HG02610 (cell line): Measurements from ENCODE around the gene GATAD2B.

Source experiments
- ATAC-seq: cut with Tn5 transposase; IDR thresholded peaks from one replicate; pipeline ENCODE4 v1.9.1; 2021; ENCODE audit warnings: mild to moderate bottlenecking, moderate library complexity; ENCODE audit not compliant: unreplicated experiment

The GATAD2B gene

GRCh38 chr1:153953859-153954365, 31.1 kb upstream of the GATAD2B start:
- no peak for ATAC-seq

DNA sequence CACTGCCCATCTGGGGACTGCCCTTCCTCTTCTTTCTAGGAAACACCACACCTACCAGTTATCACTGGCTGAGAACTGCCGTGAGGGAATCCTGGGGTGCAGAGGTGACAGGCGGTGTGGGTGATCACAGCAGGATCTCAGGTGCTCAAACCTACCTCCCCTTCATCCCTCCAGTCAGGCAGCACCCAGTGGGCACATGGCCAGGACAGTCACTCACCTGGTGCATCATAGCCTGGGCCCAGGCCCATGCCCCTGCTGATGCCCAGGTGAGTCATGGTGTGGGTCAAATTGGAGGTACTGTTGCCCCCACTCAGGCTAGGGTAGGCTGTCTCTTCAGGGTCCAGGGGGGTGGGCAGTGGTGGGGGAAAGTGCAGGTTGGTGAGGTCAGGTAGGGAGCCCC, 29.0 kb upstream of the GATAD2B start:
- no peak for ATAC-seq

DNA sequence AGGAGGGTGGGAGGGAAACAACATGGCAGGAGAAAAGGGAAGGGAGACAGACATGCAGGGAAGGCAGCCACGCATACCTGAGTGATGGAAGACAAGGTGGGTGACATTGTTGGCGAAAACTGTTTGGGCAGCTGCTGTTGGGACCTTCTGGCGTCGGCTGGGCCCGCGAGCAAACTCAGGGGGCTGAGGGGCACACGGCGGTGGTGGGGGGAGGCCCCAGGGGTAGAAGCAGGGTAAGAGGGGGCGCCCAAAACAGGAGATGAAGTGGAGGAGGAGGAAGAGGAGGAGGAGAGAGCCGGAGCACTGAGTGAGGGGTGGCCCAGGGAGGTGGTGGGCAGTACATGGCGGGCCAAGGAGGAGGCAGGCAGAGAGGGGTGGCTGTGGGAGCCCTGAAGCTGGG, 28.4 kb upstream of the GATAD2B start:
- ATAC-seq, result no peak

DNA sequence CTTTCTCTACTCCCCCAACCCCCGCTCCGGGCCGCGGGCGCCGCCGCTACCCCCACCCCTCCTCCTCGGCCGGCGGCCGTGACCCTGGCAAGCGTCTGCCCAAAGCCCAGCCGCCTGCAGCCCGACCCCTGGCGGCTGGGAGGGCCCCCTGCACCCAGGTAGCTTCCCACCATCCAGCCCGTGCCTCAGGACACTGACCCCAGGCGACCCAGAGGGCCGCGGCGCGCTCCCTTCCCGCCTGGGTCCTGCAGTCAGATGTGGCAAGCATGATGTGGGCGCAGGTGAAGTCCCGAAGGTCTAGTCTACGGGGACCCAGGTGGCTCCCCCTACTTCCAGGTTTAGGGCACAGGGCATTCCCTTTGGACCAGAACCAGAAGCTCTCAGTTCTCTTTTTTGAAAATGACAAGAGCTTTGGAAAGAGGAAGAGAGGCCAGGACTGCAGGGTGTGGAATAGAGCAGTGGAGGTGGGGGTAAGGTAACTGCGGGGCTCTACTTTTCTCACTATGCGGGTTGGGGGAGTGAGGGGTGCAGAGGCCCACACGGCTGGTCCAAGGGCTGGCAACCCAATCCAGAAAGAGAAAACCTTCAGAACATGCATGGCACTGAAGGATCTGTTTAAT, 24.0 kb upstream of the GATAD2B start, which contains the start of gene DENND4B:
TSS of gene DENND4B (minus strand) at position 97 of the 620 bp plus-strand sequence. CDS start 2,344 bp downstream, outside the sequence.
- ATAC-seq, result peak; percentile 61

DNA sequence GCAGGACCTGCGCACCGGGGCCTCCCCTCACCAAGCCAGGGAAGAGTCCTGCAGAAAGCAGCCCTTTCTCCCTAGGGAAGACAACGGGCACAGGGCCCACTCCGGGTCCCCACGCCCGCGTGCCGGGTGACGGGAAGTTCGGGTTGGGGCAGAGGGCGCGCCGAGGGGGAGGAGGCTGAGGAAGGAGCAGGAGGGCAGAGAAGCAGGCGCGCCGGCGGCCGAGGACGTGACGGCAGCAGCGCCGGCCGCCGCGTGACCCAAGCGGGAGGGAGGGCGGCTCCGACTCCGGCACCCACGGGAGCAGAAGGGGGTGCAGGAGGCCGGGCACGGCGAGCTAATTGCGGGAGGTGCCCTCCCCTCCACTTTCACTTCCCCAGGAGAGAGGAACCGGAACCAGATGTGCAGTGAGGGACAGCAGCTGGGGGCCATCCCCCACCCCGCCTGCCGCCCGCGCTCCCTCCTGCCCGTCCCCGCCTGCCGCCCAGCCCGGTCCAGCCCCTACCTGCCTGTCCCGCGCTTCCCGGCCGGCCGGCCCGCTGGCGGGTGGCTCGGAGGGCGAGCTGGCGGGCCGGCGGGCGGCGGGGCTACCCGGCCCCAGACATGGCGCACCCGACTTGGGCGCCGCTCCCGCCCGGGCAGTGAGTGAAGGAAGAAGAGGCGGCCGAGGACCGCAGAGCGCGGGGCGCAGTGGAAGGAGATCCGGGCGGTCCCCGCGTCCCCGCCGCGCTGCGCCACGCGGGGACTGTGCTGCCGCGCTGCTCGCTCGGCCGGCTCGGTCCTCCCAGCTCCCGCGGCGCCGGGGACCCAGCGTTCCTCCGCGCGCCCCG, 23.2 kb upstream of the GATAD2B start:
- peak; percentile 67 for ATAC-seq

- ATAC-seq, result peak; percentile 23
Observed at GRCh38 chr1:153945131-153945794, 22.5 kb upstream of the GATAD2B start.

GRCh38 chr1:153944827-153945117, 22.0 kb upstream of the GATAD2B start:
- no peak for ATAC-seq

DNA sequence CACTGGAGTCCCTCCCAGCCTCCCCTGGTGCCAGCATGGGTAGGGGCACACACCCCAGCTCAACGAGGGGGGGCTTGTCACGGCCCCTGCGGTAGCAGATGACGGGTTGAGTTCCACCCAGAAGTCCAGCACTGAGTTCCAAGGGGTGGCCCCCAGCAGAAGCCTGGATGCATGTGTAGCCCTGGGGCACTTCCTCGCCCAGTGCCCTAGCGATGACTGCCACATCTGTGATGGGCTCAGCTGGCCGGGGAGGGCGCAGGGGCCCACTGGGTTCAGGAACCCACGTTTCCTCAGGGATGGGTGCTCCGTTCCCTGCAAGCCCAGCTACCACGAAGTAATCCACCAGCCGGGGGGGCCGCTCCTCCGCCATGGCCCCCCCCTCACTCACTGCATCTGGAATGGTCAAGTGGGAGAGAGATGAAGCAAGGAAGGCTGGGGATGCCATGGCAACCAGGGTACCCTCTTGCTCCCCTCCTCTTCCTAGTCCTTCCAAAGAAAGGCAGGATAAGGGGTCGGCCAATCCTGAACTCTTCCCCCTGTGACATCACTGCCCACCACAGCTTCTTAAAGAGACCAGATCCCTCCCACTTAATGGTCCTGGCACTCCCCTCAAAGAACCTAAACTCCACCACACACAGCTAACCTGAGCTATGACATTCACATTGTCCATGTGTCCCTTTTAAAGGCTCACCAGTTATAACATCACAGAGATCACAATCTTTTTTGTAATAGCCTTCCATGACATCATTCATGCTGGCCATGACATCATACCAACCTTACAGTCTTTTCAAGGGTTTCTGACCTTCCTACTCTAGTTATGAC, 21.4 kb upstream of the GATAD2B start:
- no peak for ATAC-seq

DNA sequence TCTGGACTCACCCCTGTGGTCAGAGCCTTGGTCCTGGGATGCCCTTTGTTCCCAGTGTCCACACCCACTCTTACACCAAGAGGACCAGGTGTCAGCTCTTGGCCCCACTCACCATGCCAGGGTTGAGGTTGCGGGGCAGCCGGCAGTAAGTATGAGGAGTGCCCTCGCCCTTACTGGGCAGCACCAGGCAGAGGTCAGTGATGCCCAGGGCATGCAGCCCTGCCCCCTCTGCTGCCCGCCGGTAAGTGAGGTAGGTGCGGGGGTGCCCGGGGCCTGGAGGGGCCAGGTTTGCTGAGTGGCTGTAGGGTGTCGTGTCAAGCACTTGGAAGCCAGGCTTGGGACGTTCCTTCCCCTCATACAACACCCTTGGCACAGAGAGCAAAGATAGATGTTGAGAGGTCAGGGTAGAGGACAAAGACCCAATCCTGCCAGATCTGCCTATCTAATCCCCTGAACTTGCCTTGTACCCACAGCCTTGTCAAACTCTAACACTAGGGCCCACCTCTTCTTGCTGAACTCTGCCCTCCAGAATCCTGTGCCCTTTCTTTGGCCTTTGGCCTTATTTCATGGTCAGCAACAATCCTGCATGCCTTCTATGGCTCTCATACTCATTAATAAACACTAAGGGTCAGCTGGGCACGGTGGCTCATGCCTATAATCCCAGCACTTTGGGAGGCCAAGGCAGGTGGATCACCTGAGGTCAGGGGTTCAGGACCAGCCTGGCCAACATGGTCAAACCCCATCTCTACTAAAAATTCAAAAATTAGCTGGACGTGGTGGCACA, 20.2 kb upstream of the GATAD2B start:
- no peak for ATAC-seq

DNA sequence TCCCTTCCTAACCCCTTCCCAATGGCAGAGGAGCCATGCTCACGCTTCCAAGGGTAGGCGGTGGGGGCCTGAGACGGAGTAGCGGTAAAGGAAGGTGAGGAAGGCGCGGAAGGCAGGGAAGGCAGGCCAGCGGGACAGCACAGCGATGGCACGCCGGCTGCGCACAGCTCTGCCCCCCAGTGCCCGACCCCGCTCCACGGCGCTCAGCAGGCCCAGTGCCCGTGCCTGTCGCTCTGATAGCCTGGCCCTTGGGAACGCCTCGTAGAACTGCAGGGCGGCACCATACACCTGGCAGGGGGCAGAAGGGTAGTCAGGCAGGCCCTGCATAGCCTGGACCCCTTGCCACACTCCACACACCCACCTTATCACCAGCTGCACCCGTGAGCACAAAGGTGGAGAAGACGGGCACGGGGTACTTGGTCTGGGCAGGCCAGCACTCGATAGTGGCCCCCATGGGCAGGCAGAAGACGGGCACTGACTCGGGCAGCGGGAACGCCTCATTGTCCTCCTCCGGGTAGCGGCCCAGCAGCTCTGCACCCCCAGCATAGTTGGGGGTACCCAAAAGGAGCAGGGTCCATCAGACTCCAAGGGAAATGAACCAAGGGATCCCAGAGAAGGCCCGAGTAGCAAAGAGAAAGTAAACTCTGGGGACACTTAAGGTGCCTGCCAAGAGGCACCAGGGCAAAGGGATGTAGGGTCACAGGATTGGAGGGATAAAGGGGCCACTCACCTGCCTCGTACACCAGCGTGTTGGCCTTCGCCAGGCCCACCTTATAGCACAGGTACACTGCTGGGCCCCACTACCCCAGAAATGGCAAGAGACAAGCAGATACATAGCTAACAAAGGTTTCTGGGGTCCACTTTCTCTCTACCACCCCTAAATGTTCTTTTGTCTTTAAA, 19.3 kb upstream of the GATAD2B start:
- no peak for ATAC-seq

DNA sequence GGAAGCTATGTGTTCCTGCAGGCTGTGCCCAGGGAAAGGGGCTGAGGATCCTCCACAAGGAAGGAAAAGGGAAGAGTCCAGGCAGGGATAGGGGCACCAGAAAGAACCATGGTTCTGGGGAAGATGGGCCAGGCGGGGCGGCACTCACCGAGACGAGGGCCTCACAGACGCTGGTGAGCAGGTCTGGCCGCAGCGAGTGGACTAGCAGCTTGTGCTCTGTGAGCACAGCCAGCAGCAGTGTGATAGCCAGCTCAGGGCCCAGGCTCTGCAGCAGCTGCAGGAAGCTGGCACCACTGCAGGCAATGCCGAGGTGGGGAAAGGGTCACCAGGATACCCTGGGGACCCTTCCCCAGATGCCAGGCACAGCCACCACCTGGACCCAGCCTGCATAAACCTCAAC, 18.0 kb upstream of the GATAD2B start:
- ATAC-seq, result no peak

GRCh38 chr1:153939476-153939875, 16.7 kb upstream of the GATAD2B start:
- ATAC-seq, result no peak

GRCh38 chr1:153938996-153939395, 16.2 kb upstream of the GATAD2B start:
- ATAC-seq, result no peak

- ATAC-seq, result no peak
Observed at GRCh38 chr1:153937331-153937730, 14.6 kb upstream of the GATAD2B start.

DNA sequence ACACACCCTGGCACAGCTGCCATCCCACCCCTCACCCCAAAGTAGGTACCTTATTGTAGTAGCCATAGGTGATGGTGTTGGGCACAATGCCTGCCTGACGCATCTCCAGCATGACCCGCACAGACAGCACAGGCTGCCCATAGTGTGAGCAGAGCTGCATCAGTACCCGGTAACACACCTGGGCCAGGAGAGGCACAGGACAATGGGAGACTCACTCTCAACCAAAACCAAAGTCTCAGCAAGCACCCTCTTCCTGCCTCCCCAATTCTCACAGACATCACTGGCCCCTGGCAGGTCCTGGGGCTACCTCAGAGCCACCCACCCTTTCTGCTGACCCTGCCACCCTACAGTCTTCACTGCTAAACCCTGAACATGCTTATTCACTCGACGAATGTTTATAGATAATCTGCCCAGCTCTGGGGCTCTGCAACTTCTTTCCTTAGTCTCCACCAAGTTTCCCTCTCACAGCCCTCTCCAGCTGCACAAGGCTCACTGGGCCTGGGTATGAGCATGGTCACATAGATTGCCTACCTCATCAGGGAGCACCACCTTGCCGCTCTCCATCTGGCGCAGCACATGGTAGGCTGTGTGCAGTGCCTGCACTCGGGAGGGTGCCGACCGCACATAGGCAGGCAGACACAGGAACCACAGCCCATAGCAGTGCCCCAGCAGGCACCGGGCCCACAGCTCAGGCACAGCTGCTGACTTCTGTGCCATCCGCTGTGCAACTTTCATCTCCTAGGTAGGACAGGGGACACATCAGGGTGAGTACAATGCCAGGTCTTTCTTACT, 13.4 kb upstream of the GATAD2B start:
- no peak for ATAC-seq

DNA sequence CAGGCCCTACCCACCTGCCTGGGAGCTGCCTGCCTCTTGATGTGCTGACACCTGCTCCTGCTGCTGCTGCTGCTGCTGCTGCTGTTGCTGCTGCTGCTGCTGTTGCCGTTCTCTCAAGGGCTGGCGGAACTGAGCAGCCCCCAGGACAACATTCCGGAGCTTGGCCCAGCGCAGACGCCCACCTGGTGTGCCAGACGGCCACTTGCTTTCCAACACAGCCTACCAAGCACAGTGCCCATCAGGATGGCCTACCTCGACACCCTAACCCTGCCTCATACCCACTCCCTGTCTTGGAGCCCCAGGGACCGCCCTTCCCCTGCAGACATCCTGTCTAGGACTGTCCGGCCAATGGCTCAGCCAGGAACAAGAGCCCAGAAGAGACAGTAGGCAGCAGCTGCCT, 12.0 kb upstream of the GATAD2B start:
- ATAC-seq, result no peak

DNA sequence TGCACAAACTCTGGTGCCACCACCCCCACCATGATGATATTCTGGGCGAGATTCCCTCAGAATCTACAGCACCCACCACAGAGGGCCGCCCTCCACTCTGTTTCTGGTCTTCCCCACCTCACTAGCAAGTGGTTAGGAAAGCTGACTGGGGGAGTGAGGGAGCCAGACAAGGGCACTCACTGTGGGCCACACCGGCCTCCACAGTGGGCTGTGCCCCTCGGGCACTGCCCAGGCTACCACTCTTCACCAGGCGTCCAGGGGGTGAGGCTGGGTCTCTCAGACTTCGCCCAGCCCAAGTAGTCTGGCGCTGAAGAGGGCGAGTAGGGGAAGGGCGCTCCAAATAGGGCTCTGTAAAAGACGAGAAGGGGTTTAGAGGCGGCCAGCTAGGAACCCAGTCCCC, 11.2 kb upstream of the GATAD2B start:
- no peak for ATAC-seq

GRCh38 chr1:153933430-153933829, 10.7 kb upstream of the GATAD2B start:
- no peak for ATAC-seq
